Neural progenitor cell (in vitro differentiated cells): Measurements from ENCODE around the gene CIB1. TPM values are rescaled to one million over a fixed set of nuclear protein-coding genes. Genes with fewer than 3 reads are reported as not detected.
"Not testable (repeated sequence)": the region's sequence is repeated elsewhere in the genome, so short reads cannot be mapped to it uniquely, and the experiment has no call there.

ENCODE experiments used
- DNase-seq: peaks from one replicate; pipeline ENCODE4 v3.0.0-alpha.2; 2016; ENCODE audit warnings: low spot score
- H2AFZ ChIP-seq: fragments of 200-600 bp; sonication (generic); replicated peaks from 2 replicates; pipeline ENCODE4 v1.6.1; 2016; ENCODE audit warnings: antibody characterized with exemption
- H3F3A ChIP-seq: fragments of 200-600 bp; sonication (generic); 2 replicates; pipeline ENCODE4 v1.6.1; 2016; ENCODE audit warnings: antibody characterized with exemption, low read depth
- H3K27ac ChIP-seq: fragments of 200-600 bp; sonication (generic); 2 replicates; pipeline ENCODE4 v1.5.1; 2016; ENCODE audit warnings: mild to moderate bottlenecking
- H3K27me3 ChIP-seq: fragments of 200-600 bp; sonication (generic); 2 replicates; pipeline ENCODE4 v1.6.1; 2016; ENCODE audit warnings: mild to moderate bottlenecking, moderate library complexity
- H3K36me3 ChIP-seq: fragments of 200-600 bp; sonication (generic); 2 replicates; pipeline ENCODE4 v1.5.1; 2016
- H3K4me1 ChIP-seq: fragments of 200-600 bp; sonication (generic); 2 replicates; pipeline ENCODE4 v1.6.1; 2016; ENCODE audit warnings: mixed run types
- H3K4me2 ChIP-seq: fragments of 200-600 bp; sonication (generic); 2 replicates; pipeline ENCODE4 v1.6.1; 2016
- H3K4me3 ChIP-seq: fragments of 200-600 bp; sonication (generic); 2 replicates; pipeline ENCODE4 v1.5.1; 2016
- H3K79me2 ChIP-seq: fragments of 200-600 bp; sonication (generic); 2 replicates; pipeline ENCODE4 v1.6.1; 2016; ENCODE audit warnings: low read depth
- H3K9ac ChIP-seq: fragments of 200-600 bp; sonication (generic); 2 replicates; pipeline ENCODE4 v1.6.1; 2016
- H3K9me3 ChIP-seq: fragments of 200-600 bp; sonication (generic); 2 replicates; pipeline ENCODE4 v1.5.1; 2016; ENCODE audit warnings: low read depth
- H4K20me1 ChIP-seq: fragments of 200-600 bp; sonication (generic); 2 replicates; pipeline ENCODE4 v1.6.1; 2016; ENCODE audit warnings: low read depth
- H3K27ac Mint-ChIP-seq: 3 replicates; pipeline ENCODE4 v1.8.0; 2021; ENCODE audit warnings: mixed read lengths
- H3K27me3 Mint-ChIP-seq: 2 replicates; pipeline ENCODE4 v1.8.0; 2022; ENCODE audit warnings: low read depth, mild to moderate bottlenecking, inconsistent platforms, moderate library complexity, mixed read lengths; ENCODE audit not compliant: insufficient read depth
- H3K36me3 Mint-ChIP-seq: 3 replicates; pipeline ENCODE4 v1.8.0; 2021; ENCODE audit warnings: mixed read lengths
- H3K4me1 Mint-ChIP-seq: 3 replicates; pipeline ENCODE4 v1.8.0; 2021; ENCODE audit warnings: mixed read lengths
- H3K4me3 Mint-ChIP-seq: 3 replicates; pipeline ENCODE4 v1.8.0; 2021; ENCODE audit warnings: mild to moderate bottlenecking, moderate library complexity, mixed read lengths
- H3K9me3 Mint-ChIP-seq: 3 replicates; pipeline ENCODE4 v1.8.0; 2020; ENCODE audit warnings: mixed read lengths
- EZH2 ChIP-seq: fragments of 200-600 bp; sonication (generic); IDR thresholded peaks from 2 replicates; pipeline ENCODE4 v1.6.1; 2017; ENCODE audit warnings: antibody characterized with exemption, mild to moderate bottlenecking, moderate library complexity
- EZH2phosphoT487 ChIP-seq: fragments of 200-600 bp; sonication (generic); IDR thresholded peaks from 2 replicates; pipeline ENCODE4 v1.6.1; 2017; ENCODE audit warnings: antibody characterized with exemption
- total RNA-seq: library from RNA; depleted of rRNA; stranded (reverse); fragments of >200 nt; gene quantifications from 2 replicates; pipeline ENCODE4 v1.2.3, GENCODE V29; 2015; ENCODE audit warnings: low replicate concordance
- TF ChIP-seq, protein P1 (sequence below): fragments of 200-600 bp; sonication (generic); IDR thresholded peaks from 2 replicates; pipeline ENCODE4 v1.5.1; 2017; ENCODE audit warnings: antibody characterized with exemption, mild to moderate bottlenecking

Gene CIB1
- total RNA-seq: 5.2 and 7.7 TPM in 2 replicates

DNA sequence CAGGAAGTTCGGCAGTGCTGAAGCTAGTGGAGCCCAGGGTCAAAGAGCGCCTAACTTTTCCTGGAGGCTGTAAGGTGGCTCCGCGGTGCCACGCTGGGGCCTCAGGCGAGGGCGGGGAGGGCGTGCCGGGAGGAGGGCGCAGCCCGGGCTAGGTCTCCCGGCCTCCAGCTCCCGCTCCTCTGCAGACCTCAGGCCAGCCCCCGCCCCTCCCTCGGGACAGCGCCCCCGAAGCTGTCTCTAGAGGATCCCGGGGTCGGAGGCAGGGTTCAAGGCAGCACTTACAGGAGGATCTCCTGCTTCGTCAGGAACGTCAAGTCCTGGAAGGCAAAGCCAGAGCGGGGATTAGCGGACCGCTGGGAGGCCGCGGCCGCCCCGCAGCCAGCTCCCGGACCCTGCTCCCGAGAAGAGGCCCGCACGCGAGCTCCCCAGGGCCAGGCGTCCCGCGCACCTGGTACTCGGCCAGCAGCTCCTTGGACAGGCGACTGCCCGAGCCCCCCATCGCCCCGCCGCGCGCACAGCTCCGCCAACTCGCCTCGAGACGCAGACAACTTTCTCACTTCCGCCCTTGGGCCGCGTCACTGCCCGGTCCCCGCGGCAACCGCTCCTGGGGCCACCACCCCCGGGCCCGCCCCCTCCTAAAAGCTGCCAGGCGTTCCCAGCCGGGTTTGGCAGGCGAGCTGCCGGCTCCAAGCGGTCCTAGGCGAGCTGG, at the start of gene CIB1:
CIB1 (minus strand) TSS at position 555 of the 709 bp plus-strand sequence; CDS start at position 499, 56 bp downstream.
- no peak within 1 kb of the TSS for H3K27ac ChIP-seq
- Mint-ChIP-seq H3K4me3 (peak within 1 kb of the TSS; percentile 85), H3K4me1 (peaks cover 17% of the 10 kb centered on the region), H3K9me3 (no peaks in the 10 kb centered on the region), H3K27ac (no peak within 1 kb of the TSS), H3K27me3 (peaks cover 3% of the 10 kb centered on the region), H3K36me3 (peaks cover 13% of the 10 kb centered on the region)
- peak within 1 kb of the TSS; percentile 89 for H2AFZ ChIP-seq
- peaks cover 6% of the 10 kb centered on the region for H3F3A ChIP-seq
- H3K27me3 ChIP-seq: peaks cover 11% of the 10 kb centered on the region
- peak within 1 kb of the TSS; percentile 98 for H3K4me2 ChIP-seq
- no peaks in the 10 kb centered on the region for H3K36me3 ChIP-seq
- peak within 1 kb of the TSS; percentile 91 for H3K4me3 ChIP-seq
- H3K9ac ChIP-seq: no peak within 1 kb of the TSS
- H4K20me1 ChIP-seq: peaks cover 7% of the 10 kb centered on the region
- peak; percentile 97 for DNase-seq
- no peaks in the 10 kb centered on the region for H3K9me3 ChIP-seq
- TF ChIP-seq EZH2: peak; percentile 50
- TF ChIP-seq, protein P1, sequence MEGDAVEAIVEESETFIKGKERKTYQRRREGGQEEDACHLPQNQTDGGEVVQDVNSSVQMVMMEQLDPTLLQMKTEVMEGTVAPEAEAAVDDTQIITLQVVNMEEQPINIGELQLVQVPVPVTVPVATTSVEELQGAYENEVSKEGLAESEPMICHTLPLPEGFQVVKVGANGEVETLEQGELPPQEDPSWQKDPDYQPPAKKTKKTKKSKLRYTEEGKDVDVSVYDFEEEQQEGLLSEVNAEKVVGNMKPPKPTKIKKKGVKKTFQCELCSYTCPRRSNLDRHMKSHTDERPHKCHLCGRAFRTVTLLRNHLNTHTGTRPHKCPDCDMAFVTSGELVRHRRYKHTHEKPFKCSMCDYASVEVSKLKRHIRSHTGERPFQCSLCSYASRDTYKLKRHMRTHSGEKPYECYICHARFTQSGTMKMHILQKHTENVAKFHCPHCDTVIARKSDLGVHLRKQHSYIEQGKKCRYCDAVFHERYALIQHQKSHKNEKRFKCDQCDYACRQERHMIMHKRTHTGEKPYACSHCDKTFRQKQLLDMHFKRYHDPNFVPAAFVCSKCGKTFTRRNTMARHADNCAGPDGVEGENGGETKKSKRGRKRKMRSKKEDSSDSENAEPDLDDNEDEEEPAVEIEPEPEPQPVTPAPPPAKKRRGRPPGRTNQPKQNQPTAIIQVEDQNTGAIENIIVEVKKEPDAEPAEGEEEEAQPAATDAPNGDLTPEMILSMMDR: peak; percentile 54
- TF ChIP-seq EZH2phosphoT487: peak; percentile 31
- H3K4me1 ChIP-seq: no peaks in the 10 kb centered on the region
- no peaks in the 10 kb centered on the region for H3K79me2 ChIP-seq

DNA sequence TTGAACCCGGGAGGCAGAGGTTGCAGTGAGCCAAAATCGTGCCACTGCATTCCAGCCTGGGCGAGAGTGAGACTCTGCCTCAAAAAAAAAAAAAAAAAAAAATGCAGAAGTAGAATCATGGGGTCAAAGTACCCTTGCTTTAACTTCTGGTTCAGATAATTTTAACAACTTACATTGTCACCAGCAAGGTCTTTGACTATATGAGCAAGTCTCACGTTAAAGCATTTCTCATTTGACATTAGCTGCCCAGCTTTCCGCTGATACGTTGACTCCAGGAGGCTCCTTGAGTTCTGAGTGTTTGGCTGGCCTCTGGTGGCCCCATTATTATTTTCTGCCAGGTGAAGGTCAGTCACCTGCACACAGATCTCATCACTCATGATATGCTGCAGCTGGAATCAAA, 47.9 kb upstream of the CIB1 start:
- H3K9me3 Mint-ChIP-seq, H3K9ac ChIP-seq, H3K79me2 ChIP-seq, H3K4me3 ChIP-seq, H3K36me3 Mint-ChIP-seq, H3K4me1 ChIP-seq, H3K27me3 ChIP-seq, H3K9me3 ChIP-seq, H4K20me1 ChIP-seq, H3K27ac ChIP-seq, H3K27ac Mint-ChIP-seq, H3K4me3 Mint-ChIP-seq, H3K4me1 Mint-ChIP-seq, H3K4me2 ChIP-seq, H3K36me3 ChIP-seq, H2AFZ ChIP-seq, DNase-seq, H3K27me3 Mint-ChIP-seq: not testable (repeated sequence)
- peaks cover 13% of the 10 kb centered on the region for H3F3A ChIP-seq

GRCh38 chr15:90280743-90281142, 47.0 kb upstream of the CIB1 start:
- not testable (repeated sequence) for H3K4me3 Mint-ChIP-seq, H3K27ac Mint-ChIP-seq, H3K4me1 ChIP-seq, H3K4me3 ChIP-seq, H3K27me3 ChIP-seq, H3K36me3 Mint-ChIP-seq, H3K36me3 ChIP-seq, H3K9me3 ChIP-seq, H3K9me3 Mint-ChIP-seq, H3K9ac ChIP-seq, H2AFZ ChIP-seq, H3K79me2 ChIP-seq, H3K27me3 Mint-ChIP-seq, DNase-seq, H3K4me1 Mint-ChIP-seq, H3K27ac ChIP-seq, H4K20me1 ChIP-seq
- Histone ChIP-seq H3K4me2 (peak overlapping the region; percentile 50), H3F3A (peaks cover 13% of the 10 kb centered on the region)

GRCh38 chr15:90278467-90278866, 44.7 kb upstream of the CIB1 start:
- H3K27ac Mint-ChIP-seq: not testable (repeated sequence)

More at GRCh38 chr15:90278467-90278866, 44.7 kb upstream of the CIB1 start:
- not testable (repeated sequence) for H4K20me1 ChIP-seq, H3K4me1 Mint-ChIP-seq, H3K4me2 ChIP-seq, H3K4me3 ChIP-seq, H3K9me3 Mint-ChIP-seq, H3K36me3 ChIP-seq, DNase-seq, H3K27me3 ChIP-seq, H2AFZ ChIP-seq, H3K4me1 ChIP-seq, H3K27ac ChIP-seq, H3K79me2 ChIP-seq, H3K4me3 Mint-ChIP-seq, H3K9me3 ChIP-seq, H3K9ac ChIP-seq, H3K27me3 Mint-ChIP-seq
- peaks cover 12% of the 10 kb centered on the region for H3K36me3 Mint-ChIP-seq
- H3F3A ChIP-seq: peaks cover 13% of the 10 kb centered on the region
